ENCODE results near the gene AFAP1. TPM values are rescaled to one million over a fixed set of nuclear protein-coding genes. Genes with fewer than 3 reads are reported as not detected.

Gene AFAP1
- total and polyA plus RNA-seq, 2 donors (not counting 3 experiments of a cell fraction or from before 2014, with no cell fraction given) = 32.3 to 103 TPM

GRCh38 chr4:7806338-7807090, 133.1 kb downstream of the AFAP1 start:
- peak overlapping the region; percentile 97 for H3K27ac ChIP-seq (ENCODE audit: insufficient read depth, low read depth, low read length)
- peaks cover 16% of the 10 kb centered on the region for H3K79me2 ChIP-seq (ENCODE audit: control insufficient read depth, insufficient read depth, low read length)
- intact Hi-C loops (cut with micrococcal nuclease) = loop anchor here (1.0 kb wide), 1 partner anchor 98 kb away; no protein-coding TSS in a partner anchor
- no peaks in the 10 kb centered on the region for H4K20me1 ChIP-seq (replicated peaks; ENCODE audit: control insufficient read depth, extremely low read depth, insufficient read depth, low read length)
- no peak for TF ChIP-seq CTCF (IDR thresholded peaks at IDR 0.05; ENCODE audit: extremely low read depth in 1 of 2, insufficient read depth in 1 of 2, low read depth in 1 of 2, low read length in 2 of 2)
- TF ChIP-seq POLR2AphosphoS5 (IDR thresholded peaks at IDR 0.05; ENCODE audit: insufficient read depth, low read depth, low read length) = peak; percentile 17
- peak overlapping the region; percentile 91 for H3K9ac ChIP-seq (replicated peaks; ENCODE audit: extremely low read depth, insufficient read depth, low read length)
- POLR2A ChIA-PET = interaction anchor here (0.7 to 2.1 kb wide), 4 partner anchors 38 to 152 kb away, joined by 3 to 13 read pairs (median 4); partner anchors contain the start of gene AFAP1
- no peaks in the 10 kb centered on the region for H3K9me1 ChIP-seq (replicated peaks; ENCODE audit: control insufficient read depth, extremely low read depth, insufficient read depth, low read length)
- peak; percentile 55 for DNase-seq (ENCODE audit: low read depth, low spot score)
- H3K9me3 ChIP-seq (replicated peaks; ENCODE audit: control insufficient read depth, insufficient read depth, low read length) = peaks cover 9% of the 10 kb centered on the region
- no peak overlapping the region for H3K4me3 ChIP-seq (replicated peaks in 1 of 3; ENCODE audit: insufficient read depth in 1 of 3, low read depth in 1 of 3, low read length in 3 of 3)
- CTCF ChIA-PET = interaction anchor here (0.9 to 6.5 kb wide), 11 partner anchors 25 to 181 kb away, joined by 3 to 212 read pairs (median 4); no protein-coding TSS in a partner anchor
- BruUV-seq (replicated peaks) = no TSS peak
- H3K4me2 ChIP-seq (ENCODE audit: insufficient read depth, low read length) = peak overlapping the region; percentile 16
- no peak overlapping the region for H2AFZ ChIP-seq (ENCODE audit: low read depth, low read length)
- FAIRE-seq = peak; percentile 75
- no peaks in the 10 kb centered on the region for H3K27me3 ChIP-seq (ENCODE audit: control insufficient read depth in 2 of 2, insufficient read depth in 2 of 2, low read length in 2 of 2)
- dilution Hi-C loops (cut with MboI; ENCODE audit: extremely low pct_ligation_motif_present, low sequenced_read_pairs) = no loop called here
- peaks cover 9 to 16% of the 10 kb centered on the region in 2 experiments for H3K36me3 ChIP-seq (ENCODE audit: control insufficient read depth in 2 of 2, extremely low read depth in 1 of 2, insufficient read depth in 2 of 2, low read length in 2 of 2)
- H3K4me1 ChIP-seq (ENCODE audit: control insufficient read depth, extremely low read depth, insufficient read depth, low read length) = peaks cover 54% of the 10 kb centered on the region
